NCI-H187 treated with DMSO at 0.1 percent for 48 hours (cell line): ENCODE data around the gene SP110.
"Not testable (repeated sequence)": the region's sequence is repeated elsewhere in the genome, so short reads cannot be mapped to it uniquely, and the experiment has no call there.

Experiments
- DNase-seq: peaks from one replicate; lab custom pipeline; 2025; lab: John Stamatoyannopoulos, UW

The SP110 gene

GRCh38 chr2:230219419-230220331 is at the start of gene SP110:
Gene SP110, minus strand, starts transcription at chr2:230219984. Its CDS starts 3,057 bp downstream, at chr2:230216927.
- DNase-seq, result no peak

- no peak for DNase-seq
Observed at GRCh38 chr2:230268606-230269243, 48.9 kb upstream of the SP110 start.

GRCh38 chr2:230267556-230267955 is 47.8 kb upstream of the SP110 start:
- DNase-seq, result no peak

- no peak for DNase-seq
Observed at GRCh38 chr2:230267059-230267458, 47.3 kb upstream of the SP110 start.

GRCh38 chr2:230266638-230267037 is 46.9 kb upstream of the SP110 start:
- DNase-seq, result no peak

GRCh38 chr2:230264945-230265344 is 45.2 kb upstream of the SP110 start:
- DNase-seq, result not testable (repeated sequence)

GRCh38 chr2:230262246-230262645 is 42.5 kb upstream of the SP110 start:
- no peak for DNase-seq

GRCh38 chr2:230258483-230258882 is 38.7 kb upstream of the SP110 start:
- DNase-seq, result no peak

- DNase-seq, result no peak
Observed at GRCh38 chr2:230256733-230257332, 37.0 kb upstream of the SP110 start.

GRCh38 chr2:230254152-230254881 is 34.5 kb upstream of the SP110 start:
- DNase-seq, result no peak

- no peak for DNase-seq
Observed at GRCh38 chr2:230250231-230250630, 30.4 kb upstream of the SP110 start.

- DNase-seq, result no peak
Observed at GRCh38 chr2:230246206-230246605, 26.4 kb upstream of the SP110 start.

- DNase-seq, result no peak
Observed at GRCh38 chr2:230244211-230244610, 24.4 kb upstream of the SP110 start.

- no peak for DNase-seq
Observed at GRCh38 chr2:230234845-230235244, 15.1 kb upstream of the SP110 start.

GRCh38 chr2:230234122-230234722 is 14.4 kb upstream of the SP110 start:
- DNase-seq, result no peak

- DNase-seq, result no peak
Observed at GRCh38 chr2:230231251-230231650, 11.5 kb upstream of the SP110 start.

GRCh38 chr2:230230496-230231200 is 10.9 kb upstream of the SP110 start:
- no peak for DNase-seq

GRCh38 chr2:230230087-230230486 is 10.3 kb upstream of the SP110 start:
- no peak for DNase-seq

GRCh38 chr2:230227216-230227615 is 7.4 kb upstream of the SP110 start:
- DNase-seq, result no peak

GRCh38 chr2:230226051-230226551 is 6.3 kb upstream of the SP110 start:
- DNase-seq, result no peak

GRCh38 chr2:230225486-230225885 is 5.7 kb upstream of the SP110 start, which contains the start of gene SP140:
Gene SP140, plus strand, starts transcription at chr2:230225736. Its CDS starts 109 bp downstream, at chr2:230225845.
- DNase-seq, result no peak
